Fibroblast of skin of abdomen (primary cell): ENCODE measurements around the gene PTPRF. TPM values are rescaled to one million over a fixed set of nuclear protein-coding genes. Genes with fewer than 3 reads are reported as not detected.
"Not testable (repeated sequence)": the region's sequence is repeated elsewhere in the genome, so short reads cannot be mapped to it uniquely, and the experiment has no call there.

Experiments used
- DNase-seq: peaks from one replicate; pipeline ENCODE4 v3.0.0-alpha.2; 2013
- polyA plus RNA-seq, 2 experiments: library from polyadenylated mRNA; unstranded; fragments of 120-200 nt; gene quantifications; one replicate each; pipeline ENCODE4 v1.2.1, GENCODE V29; 2013; ENCODE audit not compliant: insufficient read length in 2 of 2

PTPRF gene
- polyA plus RNA-seq (2013, experiment 1 of 2; ENCODE audit: insufficient read length), result 100 TPM
- polyA plus RNA-seq (2013, experiment 2 of 2; ENCODE audit: insufficient read length), result 90.7 TPM

- DNase-seq, result peak; percentile 66
Observed at GRCh38 chr1:43530483-43531106, at the start of gene PTPRF. Gene PTPRF, plus strand, starts transcription at chr1:43530883. Its CDS starts 14,193 bp downstream, at chr1:43545076.

DNA sequence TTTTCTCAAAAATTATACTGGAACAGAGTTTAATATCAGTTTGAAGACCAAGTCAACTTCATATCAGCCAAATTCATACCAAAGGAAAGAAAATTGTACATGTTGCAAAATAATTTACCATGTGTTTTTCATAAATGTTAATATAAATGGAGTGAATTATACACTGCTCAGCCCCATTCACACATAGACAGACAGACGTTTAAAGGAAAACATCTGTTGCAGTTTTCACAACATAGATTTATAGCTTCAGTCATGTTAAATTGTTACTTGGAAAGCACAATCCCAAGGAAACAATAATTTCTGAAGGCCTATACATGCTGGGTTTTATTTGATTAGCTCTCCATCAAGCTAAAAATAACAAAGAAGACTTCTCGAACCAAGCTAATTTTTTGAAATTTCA, 49.2 kb upstream of the PTPRF start:
- peak; percentile 69 for DNase-seq

DNA sequence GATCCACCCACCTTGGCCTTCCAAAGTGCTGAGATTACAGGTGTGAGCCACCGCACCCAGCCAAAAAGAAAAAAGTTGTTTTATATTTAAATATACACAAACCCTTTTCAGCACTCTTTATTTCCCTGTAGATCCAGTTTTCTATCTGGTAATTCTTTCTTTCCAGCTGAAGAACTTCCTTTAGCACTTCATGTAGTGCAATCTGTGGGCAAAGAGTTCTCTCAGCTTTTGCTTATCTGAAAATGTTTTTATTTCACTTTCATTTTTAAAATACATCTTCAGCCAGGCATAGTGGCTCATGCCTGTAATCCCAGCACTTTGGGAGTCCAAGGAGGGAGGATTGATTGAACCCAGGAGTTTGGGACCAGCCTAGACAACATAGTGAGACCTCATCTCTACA, 48.5 kb upstream of the PTPRF start:
- no peak for DNase-seq

DNA sequence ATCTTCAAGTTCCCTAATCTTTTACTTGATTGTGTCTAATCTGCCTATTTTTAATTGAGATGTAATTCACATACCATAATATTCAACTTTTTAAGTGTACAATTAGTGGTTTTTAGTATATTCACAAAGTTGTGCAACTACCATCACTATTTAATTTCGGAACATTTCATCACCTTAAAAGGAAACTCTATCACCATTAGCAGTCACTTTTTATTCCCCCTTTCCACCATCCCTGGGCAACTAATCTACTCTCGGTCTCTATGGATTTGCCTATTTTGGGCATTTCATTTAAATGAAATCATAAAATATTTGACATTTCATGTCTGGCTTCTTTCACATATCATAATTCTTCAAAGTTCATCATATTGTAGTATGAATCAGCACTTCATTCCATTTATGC, 46.3 kb upstream of the PTPRF start:
- peak; percentile 42 for DNase-seq

- DNase-seq, result no peak
Observed at GRCh38 chr1:43488165-43488564, 42.5 kb upstream of the PTPRF start.

DNA sequence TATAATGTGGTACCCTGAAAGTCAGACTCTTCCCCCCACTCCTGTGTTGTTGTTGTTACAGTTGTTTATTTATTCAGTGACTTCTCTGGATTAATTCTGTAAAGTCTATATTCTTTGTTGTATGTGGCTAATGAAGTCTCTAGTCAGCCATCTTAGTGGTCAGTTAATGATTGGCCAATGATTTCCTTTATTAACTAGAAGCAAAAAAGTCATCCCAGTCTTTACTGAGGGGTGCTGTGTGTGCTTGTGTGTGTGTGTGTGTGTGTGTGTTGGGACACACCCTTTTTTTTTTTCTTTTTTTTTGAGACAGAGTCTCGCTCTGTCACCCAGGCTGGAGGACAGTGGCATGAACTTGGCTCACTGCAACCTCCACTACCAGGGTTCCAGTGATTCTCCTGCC, 39.6 kb upstream of the PTPRF start:
- DNase-seq, result no peak

- DNase-seq, result no peak
Observed at GRCh38 chr1:43492826-43493225, 37.9 kb upstream of the PTPRF start.

DNA sequence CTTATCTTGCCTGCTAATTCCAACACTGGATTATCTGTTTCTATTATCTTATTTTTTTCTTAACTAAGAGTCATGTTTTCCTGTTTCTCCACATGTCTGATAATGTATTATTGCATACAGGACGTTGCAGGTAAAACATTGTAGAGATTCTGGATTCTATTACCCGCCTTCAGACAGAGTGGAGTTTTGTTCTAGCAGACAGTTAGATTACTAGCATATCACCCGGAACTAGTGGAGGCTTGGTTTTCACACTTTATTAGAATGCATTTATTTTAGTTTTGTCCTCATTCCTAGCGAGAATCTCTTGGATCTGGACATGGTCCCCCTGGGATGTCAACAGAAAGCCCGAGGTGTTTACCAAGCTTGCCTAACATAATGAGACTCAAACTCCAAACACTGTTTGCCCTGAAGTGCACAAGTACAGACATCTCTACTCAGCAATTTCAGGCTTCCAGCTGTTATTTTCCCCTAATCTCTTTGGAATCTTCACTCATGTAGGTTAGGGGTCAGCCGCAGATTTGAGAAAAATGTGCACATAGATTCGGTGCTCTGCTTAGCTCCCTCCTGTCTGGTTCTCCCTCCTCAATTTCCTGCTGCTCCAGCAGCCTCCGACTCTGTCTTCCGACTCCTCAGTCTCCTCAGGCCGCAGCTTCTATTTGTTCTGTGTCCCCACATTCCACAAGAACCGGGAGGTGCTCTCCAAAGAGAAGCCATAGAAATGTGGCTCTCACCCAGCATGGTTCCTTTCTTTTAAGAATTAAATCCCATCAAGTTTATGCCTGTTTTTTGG, 36.8 kb upstream of the PTPRF start:
- DNase-seq, result peak; percentile 25

GRCh38 chr1:43495204-43495603, 35.5 kb upstream of the PTPRF start:
- no peak for DNase-seq

DNA sequence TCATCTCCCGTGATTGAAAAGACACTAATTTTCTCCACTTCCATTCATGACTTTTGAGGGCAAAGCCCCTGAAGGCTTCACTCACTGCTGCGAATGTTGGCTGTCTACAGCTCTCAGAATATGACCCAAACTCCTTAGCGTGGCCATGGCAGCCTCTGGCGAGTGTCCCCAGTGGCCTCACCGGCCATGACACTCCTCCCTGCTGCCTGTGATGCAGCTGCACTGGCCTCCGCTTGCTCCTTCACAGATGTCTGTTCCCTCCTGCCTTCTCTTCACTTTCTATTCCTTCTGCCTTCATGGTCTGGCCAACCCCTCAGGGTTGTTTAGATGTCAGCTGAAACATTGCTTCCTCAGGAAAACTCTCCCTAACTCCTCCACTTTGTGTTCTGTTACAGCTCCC, 30.8 kb upstream of the PTPRF start:
- DNase-seq, result no peak

DNA sequence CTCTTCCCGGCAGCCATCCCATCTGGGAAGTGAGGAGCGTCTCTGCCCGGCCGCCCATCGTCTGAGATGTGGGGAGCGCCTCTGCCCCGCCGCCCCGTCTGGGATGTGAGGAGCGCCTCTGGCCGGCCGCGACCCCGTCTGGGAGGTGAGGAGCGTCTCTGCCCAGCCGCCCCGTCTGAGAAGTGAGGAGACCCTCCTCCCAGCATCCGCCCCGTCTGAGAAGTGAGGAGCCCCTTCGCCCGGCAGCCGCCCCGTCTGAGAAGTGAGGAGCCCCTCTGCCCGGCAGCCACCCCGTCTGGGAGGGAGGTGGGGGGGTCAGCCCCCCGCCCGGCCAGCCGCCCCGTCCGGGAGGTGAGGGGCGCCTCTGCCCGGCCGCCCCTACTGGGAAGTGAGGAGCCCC, 28.9 kb upstream of the PTPRF start:
- DNase-seq, result not testable (repeated sequence)

DNA sequence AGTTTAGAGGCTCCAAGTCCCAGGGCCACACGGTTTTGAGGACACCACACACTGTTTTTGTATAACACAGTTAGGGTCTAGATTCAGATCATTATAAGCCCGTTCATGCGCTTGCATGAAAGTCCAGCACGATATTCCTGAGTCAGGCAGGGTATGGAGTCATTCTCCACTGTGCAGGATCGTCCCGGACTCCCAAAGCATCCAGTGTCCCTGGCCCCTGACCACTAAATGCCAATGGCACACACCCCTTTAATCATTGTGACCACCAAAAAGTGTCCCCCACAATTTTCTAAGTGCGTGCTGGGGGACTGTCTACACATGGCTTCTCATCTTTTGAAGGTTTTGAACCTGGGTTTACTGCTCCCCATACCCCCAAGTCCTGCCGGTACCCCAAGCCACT, 27.1 kb upstream of the PTPRF start:
- DNase-seq, result no peak

GRCh38 chr1:43505077-43505780, 25.5 kb upstream of the PTPRF start:
- DNase-seq, result no peak

DNA sequence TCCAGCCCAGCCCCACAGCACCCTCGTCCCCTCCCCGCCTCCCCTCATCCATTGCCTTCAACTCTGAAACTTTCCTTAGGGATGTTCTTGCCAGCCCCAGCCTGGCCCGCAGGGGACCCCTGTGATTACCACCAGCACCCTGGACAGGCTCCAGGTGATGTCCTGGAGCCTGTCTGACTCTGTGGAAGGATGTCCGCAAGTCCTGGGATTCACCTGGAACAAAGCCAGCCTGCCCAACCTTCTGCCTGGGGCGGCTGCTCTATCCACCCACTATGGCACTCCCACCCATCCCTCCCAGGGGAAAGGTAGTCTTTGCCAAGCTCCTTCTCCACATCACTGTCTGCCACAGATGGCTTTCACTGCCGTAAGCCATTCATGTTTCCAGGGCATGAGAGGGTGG, 24.4 kb upstream of the PTPRF start:
- DNase-seq, result no peak

- no peak for DNase-seq
Observed at GRCh38 chr1:43507296-43508295, 23.1 kb upstream of the PTPRF start.

DNA sequence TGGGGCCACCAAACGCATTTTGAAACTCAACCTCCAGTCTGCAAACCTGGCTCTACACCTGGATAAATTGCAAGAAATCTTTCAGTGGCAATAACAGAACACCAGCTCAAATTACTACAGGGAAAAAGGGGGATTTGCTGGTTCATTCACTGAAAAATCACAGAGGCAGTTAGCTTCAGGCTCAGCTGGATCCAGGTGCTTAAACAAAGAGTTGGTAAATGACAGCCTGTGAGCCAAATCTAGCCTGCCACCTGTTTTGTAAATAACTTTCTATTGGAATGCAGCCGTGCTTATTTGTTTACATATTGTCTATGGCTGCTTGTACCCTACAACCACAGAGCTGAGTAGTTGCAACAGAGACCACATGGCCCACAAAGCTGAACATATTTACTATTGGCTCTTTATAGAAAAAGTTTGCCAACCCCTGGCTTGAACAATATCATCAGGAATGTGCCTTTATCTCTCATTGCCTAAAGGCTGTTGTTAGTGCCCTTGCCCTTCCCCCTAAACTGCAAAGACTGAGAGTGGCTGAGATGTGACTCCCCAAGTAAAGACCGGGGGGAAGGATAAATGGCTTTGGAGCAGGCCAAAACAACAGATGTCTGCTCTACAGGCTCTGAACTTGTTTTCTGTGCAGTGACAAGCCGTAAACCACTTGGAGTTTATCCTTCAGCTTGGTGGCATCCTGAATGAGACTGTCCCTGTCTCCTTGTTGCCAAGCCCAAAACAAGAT, 21.5 kb upstream of the PTPRF start:
- no peak for DNase-seq

DNA sequence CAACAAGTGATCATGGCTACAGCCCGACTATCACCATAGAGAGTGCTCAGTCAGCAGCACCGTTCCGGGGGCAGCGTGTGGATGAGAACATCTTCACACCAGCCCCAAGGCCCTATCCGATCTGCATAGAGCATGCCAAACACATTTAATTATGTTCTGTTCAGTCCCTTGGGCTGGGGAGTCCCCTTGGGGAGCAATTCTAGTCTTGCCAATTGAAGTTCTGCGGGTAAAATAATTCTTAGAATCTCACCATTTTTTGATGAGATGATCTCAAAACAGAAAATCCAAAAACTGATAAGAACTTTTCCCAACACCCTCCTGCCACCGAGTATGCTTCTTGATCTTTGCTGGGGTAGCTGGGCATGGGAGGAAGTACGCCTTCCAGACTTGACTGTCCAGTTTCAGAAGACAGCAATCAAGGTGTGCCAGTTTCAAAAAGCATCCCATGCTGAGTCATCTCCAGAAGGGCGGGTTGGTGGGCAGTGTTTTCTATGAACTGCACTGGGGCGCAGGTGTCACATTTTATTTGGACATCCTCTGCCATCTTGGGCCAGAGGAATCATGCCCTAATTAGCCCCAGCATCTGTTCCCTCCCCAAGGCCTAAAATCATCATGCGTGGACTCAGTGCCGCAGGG, 20.8 kb upstream of the PTPRF start:
- DNase-seq, result no peak

- no peak for DNase-seq
Observed at GRCh38 chr1:43510621-43511020, 20.1 kb upstream of the PTPRF start.

DNA sequence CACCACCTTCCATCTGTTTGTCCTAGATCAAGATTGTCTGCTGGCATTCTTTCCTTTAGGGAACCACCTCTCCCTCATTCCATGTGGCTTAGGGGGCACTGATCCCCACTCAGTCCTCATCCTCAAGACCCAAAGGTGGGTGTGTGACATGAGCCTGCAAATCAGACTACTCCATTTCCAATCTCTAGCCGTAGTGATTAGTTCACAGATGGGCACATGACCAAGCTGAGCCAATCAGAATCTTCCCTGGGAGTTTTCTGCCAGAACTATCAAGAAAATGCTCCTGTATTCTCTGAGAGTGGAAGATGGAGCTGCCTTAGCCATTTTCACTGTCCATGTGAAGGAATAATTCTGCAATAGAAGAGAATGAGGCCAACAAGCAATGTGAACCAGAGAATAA, 19.3 kb upstream of the PTPRF start:
- no peak for DNase-seq

DNA sequence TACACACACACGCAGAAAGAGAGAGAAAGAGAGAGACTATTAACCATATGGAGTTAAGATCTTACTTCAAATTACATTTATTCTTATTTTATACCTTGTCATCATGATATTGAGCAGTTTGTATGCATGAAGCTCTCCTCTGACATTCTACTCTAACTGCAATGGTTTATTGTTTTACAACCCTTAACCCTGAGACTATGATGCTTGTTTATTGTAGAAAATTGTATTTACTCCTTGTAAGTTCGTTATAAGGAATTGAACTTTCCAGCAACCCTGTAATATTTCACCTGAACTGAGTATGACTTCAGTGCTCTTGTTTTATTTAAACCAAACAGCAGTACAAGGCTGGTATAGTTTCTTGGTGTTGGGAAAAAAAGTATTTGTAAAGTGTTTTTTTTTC, 18.6 kb upstream of the PTPRF start:
- DNase-seq, result no peak

- no peak for DNase-seq
Observed at GRCh38 chr1:43512681-43513080, 18.0 kb upstream of the PTPRF start.
